PC-9 (cell line): ENCODE measurements around the gene SHISAL1.

Experiments used
- CTCF ChIP-seq: fragments of 200-600 bp; sonication (generic); conservative IDR thresholded peaks from 2 replicates; pipeline ENCODE4 v1.6.1; 2017; ENCODE audit warnings: mixed run types, antibody characterized with exemption, mild to moderate bottlenecking, moderate library complexity
- EZH2 ChIP-seq: fragments of 200-600 bp; sonication (generic); IDR thresholded peaks from 2 replicates; pipeline ENCODE4 v1.8.0; 2017; ENCODE audit warnings: antibody characterized with exemption, low read depth

GRCh38 chr22:44358709-44359440 lies 46.1 kb upstream of the SHISAL1 start:
- TF ChIP-seq CTCF, result no peak
- TF ChIP-seq EZH2, result no peak
